ENCODE results near the gene FBXL15. TPM values are rescaled to one million over a fixed set of nuclear protein-coding genes. Genes with fewer than 3 reads are reported as not detected.

The FBXL15 gene
- total RNA-seq, 1 experiment from 2014 or later, result 24.6 TPM

GRCh38 chr10:102406815-102407214 is 13.8 kb upstream of the FBXL15 start:
- no peak for DNase-seq (ENCODE audit: low spot score)
- H3K9me3 Mint-ChIP-seq, result no peaks in the 10 kb centered on the region
- ChIA-PET CTCF (interaction anchor here (0.6 to 1.4 kb wide), 6 partner anchors 11 to 213 kb away, joined by 3 to 5 read pairs (median 4); partner anchors contain the start of gene NFKB2), POLR2A (interaction anchor here (0.7 kb wide), 2 partner anchors 55 to 247 kb away, joined by 3 to 4 read pairs; no protein-coding TSS in a partner anchor)
- peaks cover 56% of the 10 kb centered on the region for H3K27me3 Mint-ChIP-seq (ENCODE audit: low read depth)
- TF ChIP-seq ZNF317 (CRISPR knock-in tag; IDR thresholded peaks at IDR 0.05; ENCODE audit: borderline replicate concordance, low read depth) (no peak), ZNF121 (CRISPR knock-in tag; IDR thresholded peaks at IDR 0.05) (no peak), ZNF396 (CRISPR knock-in tag; IDR thresholded peaks at IDR 0.05; ENCODE audit: borderline replicate concordance) (no peak), SP1 (CRISPR knock-in tag; conservative IDR thresholded peaks at IDR 0.05) (no peak), MLX (CRISPR knock-in tag; IDR thresholded peaks at IDR 0.05) (no peak), ZNF416 (CRISPR knock-in tag; IDR thresholded peaks at IDR 0.05) (no peak), E2F4 (CRISPR knock-in tag; IDR thresholded peaks at IDR 0.05; ENCODE audit: borderline replicate concordance, low read depth) (no peak), ZBTB43 (CRISPR knock-in tag; IDR thresholded peaks at IDR 0.05) (no peak), ZNF671 (CRISPR knock-in tag; IDR thresholded peaks at IDR 0.05) (no peak), CREB1 (CRISPR knock-in tag; IDR thresholded peaks at IDR 0.05) (no peak), NFYB (CRISPR knock-in tag; conservative IDR thresholded peaks at IDR 0.05; ENCODE audit: low read depth) (no peak), EMX1 (CRISPR knock-in tag; IDR thresholded peaks at IDR 0.05) (no peak), PRDM15 (CRISPR knock-in tag; IDR thresholded peaks at IDR 0.05) (no peak), GTF2I (CRISPR knock-in tag; conservative IDR thresholded peaks at IDR 0.05) (no peak), TCF7 (CRISPR knock-in tag; IDR thresholded peaks at IDR 0.05; ENCODE audit: low read depth) (no peak), SMAD3 (CRISPR knock-in tag; IDR thresholded peaks at IDR 0.05; ENCODE audit: borderline replicate concordance) (no peak), ARID4B (CRISPR knock-in tag; IDR thresholded peaks at IDR 0.05; ENCODE audit: borderline replicate concordance) (no peak), ATF2 (CRISPR knock-in tag; IDR thresholded peaks at IDR 0.05; ENCODE audit: borderline replicate concordance, low read depth) (no peak), FOXJ3 (CRISPR knock-in tag; IDR thresholded peaks at IDR 0.05; ENCODE audit: borderline replicate concordance) (no peak)
- ATAC-seq, result no peak
- no peak overlapping the region for H3K4me3 Mint-ChIP-seq
- H3K27ac Mint-ChIP-seq, result no peak overlapping the region
- no peaks in the 10 kb centered on the region for H3K36me3 Mint-ChIP-seq
- peaks cover 23% of the 10 kb centered on the region for H3K4me1 Mint-ChIP-seq

All from WTC11 (cell line).